RWPE2 (cell line): Measurements from ENCODE around the gene PRKCH.

ENCODE experiments used
- ATAC-seq: fragments of 200-7000 bp; cut with Tn5 transposase; 3 replicates; pipeline ENCODE4 v1.9.1; 2021; ENCODE audit warnings: low read depth
- DNase-seq: peaks from one replicate; pipeline ENCODE4 v3.0.0-alpha.2; 2020; ENCODE audit warnings: low spot score
- H3K27ac ChIP-seq: fragments of 450-650 bp; 2 replicates; pipeline ENCODE4 v1.5.1; 2017; ENCODE audit warnings: mild to moderate bottlenecking; ENCODE audit not compliant: poor library complexity, severe bottlenecking
- H3K27me3 ChIP-seq: fragments of 250-450 bp; sonication (Bioruptor Pico); 2 replicates; pipeline ENCODE4 v1.5.1; 2021; ENCODE audit warnings: mild to moderate bottlenecking, moderate library complexity; ENCODE audit not compliant: insufficient read depth, poor library complexity, severe bottlenecking
- H3K36me3 ChIP-seq: fragments of 250-450 bp; sonication (Bioruptor Pico); 2 replicates; pipeline ENCODE4 v1.5.1; 2020; ENCODE audit warnings: low read depth, mild to moderate bottlenecking, moderate library complexity
- H3K4me1 ChIP-seq: fragments of 250-450 bp; sonication (Bioruptor Pico); 2 replicates; pipeline ENCODE4 v1.5.1; 2021; ENCODE audit warnings: mild to moderate bottlenecking, moderate library complexity; ENCODE audit not compliant: insufficient read depth, poor library complexity, severe bottlenecking
- H3K4me3 ChIP-seq: fragments of 250-450 bp; sonication (Bioruptor Pico); 2 replicates; pipeline ENCODE4 v1.5.1; 2021; ENCODE audit warnings: mild to moderate bottlenecking, moderate library complexity; ENCODE audit not compliant: severe bottlenecking
- H3K9me3 ChIP-seq: fragments of 250-450 bp; sonication (Bioruptor Pico); 2 replicates; pipeline ENCODE4 v1.5.1; 2021; ENCODE audit warnings: mild to moderate bottlenecking, moderate library complexity; ENCODE audit not compliant: severe bottlenecking
- CTCF ChIP-seq: fragments of 450-650 bp; IDR thresholded peaks from one replicate; pipeline ENCODE4 v1.5.1; 2017; ENCODE audit warnings: mild to moderate bottlenecking, moderate library complexity; ENCODE audit not compliant: poor library complexity, severe bottlenecking

PRKCH gene

DNA sequence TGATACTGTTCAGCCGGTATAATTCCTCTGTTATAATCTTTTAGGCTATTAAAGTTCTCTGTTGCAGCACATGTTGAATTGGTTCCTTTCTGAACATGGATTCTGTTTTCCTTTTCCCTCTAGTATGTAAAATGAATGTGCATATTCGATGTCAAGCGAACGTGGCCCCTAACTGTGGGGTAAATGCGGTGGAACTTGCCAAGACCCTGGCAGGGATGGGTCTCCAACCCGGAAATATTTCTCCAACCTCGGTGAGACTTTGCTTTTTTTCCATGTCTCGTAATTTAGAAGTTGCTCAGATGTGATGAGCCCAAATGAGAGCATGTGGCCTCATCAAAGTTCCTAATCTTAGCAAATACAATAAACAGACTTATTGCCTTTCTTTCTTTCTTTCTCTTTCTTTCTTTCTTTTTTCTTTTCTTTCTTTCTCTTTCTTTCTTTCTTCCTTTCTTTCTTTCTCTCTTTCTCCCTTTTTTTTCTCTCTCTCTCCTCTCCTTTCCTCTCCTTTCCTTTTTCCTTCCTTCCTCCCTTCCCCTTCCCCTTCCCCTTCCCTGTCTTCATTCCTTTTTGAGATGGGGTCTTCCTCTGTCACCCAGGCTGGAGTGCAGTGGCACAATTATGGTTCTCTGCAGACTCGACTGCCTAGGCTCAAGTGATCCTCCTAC, 131.9 kb downstream of the PRKCH start:
- Histone ChIP-seq H3K4me1 (no peaks in the 10 kb centered on the region), H3K4me3 (no peak overlapping the region), H3K27ac (no peak overlapping the region), H3K27me3 (no peaks in the 10 kb centered on the region), H3K36me3 (peaks cover 17% of the 10 kb centered on the region), H3K9me3 (no peaks in the 10 kb centered on the region)
- no peak for ATAC-seq
- DNase-seq, result no peak
- no peak for TF ChIP-seq CTCF

DNA sequence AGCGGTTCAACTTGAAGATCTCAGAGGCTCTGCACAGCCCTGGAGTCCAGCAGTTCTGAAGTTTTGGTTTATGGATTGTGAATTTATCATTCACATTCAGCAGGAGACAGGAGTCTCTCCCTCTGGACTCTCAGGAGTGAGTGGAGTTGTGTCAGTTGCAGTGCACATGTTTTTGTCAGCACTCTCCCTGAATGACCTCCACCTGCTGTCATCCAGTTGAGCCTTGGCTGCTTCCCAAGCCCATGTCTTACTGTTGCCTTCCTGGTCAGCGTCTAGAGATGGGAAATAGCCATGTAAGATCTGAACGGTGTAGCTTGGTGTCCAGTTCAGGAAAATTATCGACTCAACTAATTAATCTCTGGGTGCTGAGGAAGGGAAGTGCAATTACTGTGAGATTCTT, 133.2 kb downstream of the PRKCH start:
- Histone ChIP-seq H3K27me3 (no peaks in the 10 kb centered on the region), H3K27ac (no peak overlapping the region), H3K4me1 (no peaks in the 10 kb centered on the region), H3K9me3 (no peaks in the 10 kb centered on the region), H3K36me3 (peaks cover 17% of the 10 kb centered on the region), H3K4me3 (no peak overlapping the region)
- ATAC-seq (no peak), DNase-seq (no peak)
- no peak for TF ChIP-seq CTCF

- TF ChIP-seq CTCF, result no peak
- no peaks in the 10 kb centered on the region for H3K27me3 ChIP-seq
- DNase-seq (no peak), ATAC-seq (no peak)
- H3K9me3 ChIP-seq, result no peaks in the 10 kb centered on the region
- no peaks in the 10 kb centered on the region for H3K4me1 ChIP-seq
- H3K27ac ChIP-seq, result no peak overlapping the region
- H3K36me3 ChIP-seq, result peaks cover 17% of the 10 kb centered on the region
- no peak overlapping the region for H3K4me3 ChIP-seq
Measured at GRCh38 chr14:61455351-61455750, 134.0 kb downstream of the PRKCH start.

- H3K36me3 ChIP-seq, result peaks cover 17% of the 10 kb centered on the region
- DNase-seq, result peak; percentile 84
- H3K4me3 ChIP-seq, result no peak overlapping the region
- peaks cover 8% of the 10 kb centered on the region for H3K4me1 ChIP-seq
- H3K27ac ChIP-seq, result no peak overlapping the region
- TF ChIP-seq CTCF, result peak; percentile 98
- no peaks in the 10 kb centered on the region for H3K9me3 ChIP-seq
- H3K27me3 ChIP-seq, result no peaks in the 10 kb centered on the region
- peak; percentile 60 for ATAC-seq
Measured at GRCh38 chr14:61456720-61457119, 135.3 kb downstream of the PRKCH start.

DNA sequence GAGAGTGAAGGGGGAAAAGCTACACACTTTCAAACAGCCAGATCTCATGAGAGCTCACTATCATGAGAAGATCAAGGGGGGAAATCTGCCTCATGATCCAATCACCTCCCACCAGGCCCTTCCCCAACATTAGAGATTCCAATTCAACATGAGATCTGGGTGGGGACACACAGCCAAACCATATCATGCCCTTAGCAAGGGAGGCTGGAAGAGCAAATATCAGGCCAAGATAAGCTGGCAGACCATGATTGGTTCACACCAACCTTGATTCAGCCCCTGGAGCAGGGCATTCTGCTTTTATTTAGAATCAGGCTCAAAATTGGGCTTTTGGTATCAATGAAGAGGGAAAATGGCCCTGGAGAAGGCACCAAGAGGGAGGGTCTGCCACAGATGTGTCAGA, 137.4 kb downstream of the PRKCH start:
- Histone ChIP-seq H3K9me3 (no peaks in the 10 kb centered on the region), H3K4me3 (no peak overlapping the region), H3K27ac (no peak overlapping the region), H3K36me3 (peaks cover 13% of the 10 kb centered on the region), H3K4me1 (peaks cover 28% of the 10 kb centered on the region), H3K27me3 (no peaks in the 10 kb centered on the region)
- no peak for TF ChIP-seq CTCF
- ATAC-seq (no peak), DNase-seq (no peak)
